GM12873 (cell line): ENCODE data around the gene SLC35D1.

Experiments used
- CTCF ChIP-seq: IDR thresholded peaks from 2 replicates; pipeline ENCODE4 v1.5.1; 2012; ENCODE audit warnings: low read depth, mild to moderate bottlenecking, moderate library complexity, low read length, control low read depth; ENCODE audit not compliant: insufficient read depth; ENCODE audit errors: missing control alignments

The SLC35D1 gene

GRCh38 chr1:66957938-66958337 is 96.0 kb downstream of the SLC35D1 start:
- no peak for TF ChIP-seq CTCF

GRCh38 chr1:66954208-66954607 is 99.7 kb downstream of the SLC35D1 start:
- TF ChIP-seq CTCF = no peak

GRCh38 chr1:66951513-66951912 is 102.4 kb downstream of the SLC35D1 start:
- no peak for TF ChIP-seq CTCF
